H1 (cell line): Measurements from ENCODE around the gene RNPEPL1. TPM values are rescaled to one million over a fixed set of nuclear protein-coding genes. Genes with fewer than 3 reads are reported as not detected.

Source experiments
- CTCF ChIA-PET: fragments of 300-600 bp; sonication (Branson Sonifier 250); formaldehyde crosslinking; loops from one replicate; lab custom pipeline; 2021; ENCODE audit not compliant: partially characterized antibody; lab: Charles Lee
- POLR2A ChIA-PET: fragments of 300-600 bp; sonication (Branson Sonifier 250); formaldehyde crosslinking; loops from one replicate; lab custom pipeline; 2021; ENCODE audit warnings: inconsistent platforms; ENCODE audit not compliant: partially characterized antibody; lab: Charles Lee
- DNase-seq, 2 experiments: peaks; one replicate each; pipeline versions ENCODE4 v3.0.0 to v3.0.0-alpha.2; 2010 to 2022; ENCODE audit warnings: low spot score in 2 of 2, low read depth in 1 of 2, mixed read lengths in 1 of 2
- FAIRE-seq: peaks from 2 replicates; lab custom pipeline; 2011; peaks lifted over from hg19 to GRCh38; lab: Jason Lieb, UNC
- H2AFZ ChIP-seq: 2 replicates; pipeline ENCODE4 v1.8.1; 2012; ENCODE audit warnings: low read length, inconsistent platforms
- H2AK5ac ChIP-seq: 2 replicates; pipeline ENCODE4 v1.6.1; 2013; ENCODE audit warnings: low read depth, low read length
- H2BK120ac ChIP-seq: replicated peaks from 2 replicates; pipeline ENCODE3; 2013; ENCODE audit warnings: low read depth, low read length, inconsistent platforms
- H2BK12ac ChIP-seq: 2 replicates; pipeline ENCODE4 v1.6.1; 2013; ENCODE audit warnings: low read depth, low read length
- H2BK15ac ChIP-seq: 2 replicates; pipeline ENCODE4 v1.6.1; 2013; ENCODE audit warnings: low read length
- H2BK20ac ChIP-seq: 2 replicates; pipeline ENCODE4 v1.6.1; 2013; ENCODE audit warnings: low read length
- H2BK5ac ChIP-seq: 2 replicates; pipeline ENCODE4 v1.6.1; 2013; ENCODE audit warnings: low read depth, low read length
- H3K14ac ChIP-seq: 2 replicates; pipeline ENCODE4 v1.6.1; 2013; ENCODE audit warnings: inconsistent platforms; ENCODE audit not compliant: insufficient read length
- H3K18ac ChIP-seq: 2 replicates; pipeline ENCODE4 v1.6.1; 2013; ENCODE audit warnings: low read length; ENCODE audit errors: extremely low read depth
- H3K23ac ChIP-seq: 2 replicates; pipeline ENCODE4 v1.6.1; 2013; ENCODE audit warnings: inconsistent platforms; ENCODE audit not compliant: insufficient read length
- H3K23me2 ChIP-seq: 2 replicates; pipeline ENCODE4 v1.6.1; 2013; ENCODE audit warnings: low read depth, low read length
- H3K27ac ChIP-seq: 2 replicates; pipeline ENCODE4 v1.6.1; 2011; ENCODE audit warnings: low read depth, low read length, inconsistent platforms
- H3K27me3 ChIP-seq, 4 experiments: replicated peaks in 1 of 4; 1 replicate in 1 of 4; 2 replicates in 3 of 4; pipeline versions ENCODE4 v1.6.1 to v1.8.1; 2011 to 2013; ENCODE audit warnings: low read length in 3 of 4, mild to moderate bottlenecking in 3 of 4, inconsistent platforms in 2 of 4, mixed read lengths in 2 of 4, moderate library complexity in 1 of 4; ENCODE audit not compliant: control insufficient read depth in 3 of 4, insufficient read depth in 3 of 4; ENCODE audit errors: extremely low read depth in 1 of 4
- H3K36me3 ChIP-seq, 4 experiments: 2 replicates each; pipeline versions ENCODE4 v1.6.1 to v1.8.1; 2011 to 2013; ENCODE audit warnings: mild to moderate bottlenecking in 4 of 4, low read length in 3 of 4, moderate library complexity in 2 of 4, control low read depth in 1 of 4, inconsistent platforms in 1 of 4; ENCODE audit not compliant: insufficient read depth in 4 of 4, control insufficient read depth in 2 of 4
- H3K4ac ChIP-seq: replicated peaks from 2 replicates; pipeline ENCODE3; 2013; ENCODE audit warnings: low read length, low read depth, mixed read lengths, inconsistent platforms; ENCODE audit not compliant: insufficient read length
- H3K4me1 ChIP-seq, 4 experiments: replicated peaks in 1 of 4; 1 replicate in 1 of 4; 2 replicates in 3 of 4; pipeline versions ENCODE4 v1.6.1 to v1.8.1; 2011 to 2013; ENCODE audit warnings: low read length in 3 of 4, inconsistent platforms in 2 of 4, mixed read lengths in 1 of 4; ENCODE audit not compliant: insufficient read depth in 4 of 4, control insufficient read depth in 3 of 4
- H3K4me2 ChIP-seq, 2 experiments: 2 replicates each; pipeline versions ENCODE4 v1.6.1 to v1.8.1; 2011 to 2013; ENCODE audit warnings: low read depth in 2 of 2, low read length in 2 of 2, control low read depth in 1 of 2, inconsistent platforms in 1 of 2, mild to moderate bottlenecking in 1 of 2; ENCODE audit not compliant: insufficient read depth in 1 of 2
- H3K4me3 ChIP-seq, 4 experiments: fragments of 200-600, 300-600 bp in 1 of 4; sonication (generic), shearing (Covaris generic), sonication (Bioruptor Twin) in 1 of 4; 2 replicates each; pipeline versions ENCODE4 v1.5.1 to v1.8.1; 2011 to 2016; ENCODE audit warnings: low read length in 4 of 4, low read depth in 3 of 4, control low read depth in 2 of 4, inconsistent platforms in 2 of 4, mild to moderate bottlenecking in 2 of 4, mixed read lengths in 1 of 4, moderate library complexity in 1 of 4; ENCODE audit not compliant: insufficient read depth in 2 of 4; ENCODE audit errors: extremely low read depth in 1 of 4
- H3K56ac ChIP-seq: replicated peaks from 2 replicates; pipeline ENCODE3; 2013; ENCODE audit warnings: low read depth, mild to moderate bottlenecking, mixed read lengths, low read length, inconsistent platforms; ENCODE audit not compliant: insufficient read length
- H3K79me1 ChIP-seq: 2 replicates; pipeline ENCODE4 v1.6.1; 2013; ENCODE audit warnings: low read depth, low read length, control low read depth
- H3K79me2 ChIP-seq, 2 experiments: 2 replicates each; pipeline versions ENCODE4 v1.6.1 to v1.8.1; 2012 to 2013; ENCODE audit warnings: low read length in 2 of 2, mild to moderate bottlenecking in 2 of 2, inconsistent platforms in 1 of 2; ENCODE audit not compliant: insufficient read depth in 2 of 2, control insufficient read depth in 1 of 2
- H3K9ac ChIP-seq, 4 experiments: replicated peaks in 1 of 4; 1 replicate in 1 of 4; 2 replicates in 3 of 4; pipeline versions ENCODE4 v1.6.1 to v1.8.1; 2011 to 2013; ENCODE audit warnings: low read depth in 3 of 4, low read length in 3 of 4, control low read depth in 2 of 4, mild to moderate bottlenecking in 2 of 4, moderate library complexity in 2 of 4, inconsistent platforms in 1 of 4; ENCODE audit errors: extremely low read depth in 1 of 4
- H3K9me3 ChIP-seq, 2 experiments: 2 replicates each; pipeline versions ENCODE4 v1.6.1 to v1.8.1; 2012 to 2013; ENCODE audit warnings: mild to moderate bottlenecking in 2 of 2, moderate library complexity in 2 of 2, control low read depth in 1 of 2, inconsistent platforms in 1 of 2, low read depth in 1 of 2, low read length in 1 of 2, mixed read lengths in 1 of 2; ENCODE audit not compliant: insufficient read depth in 2 of 2
- H4K20me1 ChIP-seq, 2 experiments: replicated peaks in 1 of 2; 2 replicates each; pipeline versions ENCODE3 to v1.8.1; 2011 to 2013; ENCODE audit warnings: inconsistent platforms in 2 of 2, low read length in 2 of 2, mild to moderate bottlenecking in 1 of 2; ENCODE audit not compliant: insufficient read depth in 2 of 2, control insufficient read depth in 1 of 2
- H4K5ac ChIP-seq: 2 replicates; pipeline ENCODE4 v1.6.1; 2013; ENCODE audit warnings: low read length, low read depth, mixed read lengths, inconsistent platforms; ENCODE audit not compliant: insufficient read length
- H4K8ac ChIP-seq: 2 replicates; pipeline ENCODE4 v1.8.0; 2013; ENCODE audit warnings: mild to moderate bottlenecking, moderate library complexity, low read length, inconsistent platforms; ENCODE audit not compliant: insufficient read depth; ENCODE audit errors: extremely low read depth
- H4K91ac ChIP-seq: replicated peaks from 2 replicates; pipeline ENCODE3; 2013; ENCODE audit warnings: low read length, mixed read lengths, inconsistent platforms; ENCODE audit not compliant: insufficient read length
- BACH1 ChIP-seq: IDR thresholded peaks from 2 replicates; pipeline ENCODE4 v1.6.1; 2012; ENCODE audit warnings: low read length, improper control_type of control experiment
- CTCF ChIP-seq, 3 experiments: IDR thresholded peaks; 1 replicate in 2 of 3; 2 replicates in 1 of 3; pipeline versions ENCODE4 v1.5.1 to v1.6.1; 2011; ENCODE audit warnings: low read length in 3 of 3, mild to moderate bottlenecking in 3 of 3, inconsistent platforms in 2 of 3, low read depth in 1 of 3, moderate library complexity in 1 of 3; ENCODE audit not compliant: insufficient read depth in 1 of 3; ENCODE audit errors: control extremely low read depth in 1 of 3
- FOSL1 ChIP-seq: IDR thresholded peaks from 2 replicates; pipeline ENCODE4 v1.6.1; 2011; ENCODE audit warnings: mild to moderate bottlenecking, low read depth, low read length, moderate library complexity; ENCODE audit not compliant: insufficient read depth
- JUND ChIP-seq: IDR thresholded peaks from 2 replicates; pipeline ENCODE4 v1.6.1; 2011; ENCODE audit warnings: mild to moderate bottlenecking, improper control_type of control experiment, low read length
- MAX ChIP-seq: IDR thresholded peaks from 2 replicates; pipeline ENCODE4 v1.6.1; 2012; ENCODE audit warnings: inconsistent platforms
- PHF8 ChIP-seq: fragments of 200-600 bp; sonication (generic); conservative IDR thresholded peaks from 2 replicates; pipeline ENCODE4 v1.7.1; 2012; ENCODE audit warnings: low read depth, mild to moderate bottlenecking, inconsistent platforms, low read length, moderate library complexity
- RBBP5 ChIP-seq: IDR thresholded peaks from 2 replicates; pipeline ENCODE4 v1.7.1; 2012; ENCODE audit warnings: low read depth, mild to moderate bottlenecking, inconsistent platforms, low read length, moderate library complexity, borderline replicate concordance
- RXRA ChIP-seq: IDR thresholded peaks from 2 replicates; pipeline ENCODE4 v1.6.1; 2011; ENCODE audit warnings: low read depth, mild to moderate bottlenecking, low read length, moderate library complexity; ENCODE audit not compliant: insufficient read depth
- SAP30 ChIP-seq: fragments of 300-600 bp; sonication (generic); IDR thresholded peaks from 2 replicates; pipeline ENCODE4 v1.7.1; 2012; ENCODE audit warnings: low read length, moderate library complexity, mild to moderate bottlenecking, inconsistent platforms; ENCODE audit not compliant: insufficient read depth, insufficient replicate concordance
- SIRT6 ChIP-seq: IDR thresholded peaks from one replicate; pipeline ENCODE4 v1.7.1; 2012; ENCODE audit warnings: low read length, inconsistent platforms
- TEAD4 ChIP-seq: IDR thresholded peaks from 2 replicates; pipeline ENCODE4 v1.6.1; 2012; ENCODE audit warnings: low read depth, low read length, inconsistent platforms, mixed read lengths
- WGBS, 2 experiments: shearing (Covaris generic) in 1 of 2; methylation state at CpG; one replicate each; pipeline versions ENCODE4 v1.1.6 to v1.1.7; 2013 to 2015; ENCODE audit warnings: low lambda C conversion rate in 2 of 2, mixed read lengths in 2 of 2, inconsistent platforms in 1 of 2, low coverage in 1 of 2, missing lambda C conversion rate in 1 of 2; ENCODE audit not compliant: insufficient replicate concordance in 2 of 2, insufficient coverage in 1 of 2, insufficient read length in 1 of 2; ENCODE audit errors: extremely low coverage in 1 of 2, missing lambda C conversion rate in 1 of 2; 5-methylcytosine and 5-hydroxymethylcytosine counted together
- polyA plus RNA-seq, 7 experiments: library from polyadenylated mRNA; depleted of rRNA in 3 of 7; stranded (reverse) in 5 of 7; unstranded in 2 of 7; fragments of >200 nt in 5 of 7; fragments of 200-250 nt in 2 of 7; gene quantifications; 1 replicate in 5 of 7; 2 replicates in 1 of 7; 4 replicates in 1 of 7; pipeline versions ENCODE4 v1.2.1 to v1.2.3, GENCODE V29; 2011 to 2013; ENCODE audit warnings: missing spikeins in 2 of 7, mixed read lengths in 2 of 7
- total RNA-seq: library from RNA; stranded (reverse); fragmentation: NEBNext Ultra II Directional; extraction: Animal tissue kit (Norgen Biotek cat#: 25700); gene quantifications from 2 replicates; pipeline ENCODE4 v1.2.1, GENCODE V29; 2021

Gene RNPEPL1
- total and polyA plus RNA-seq, 2 of the 8 experiments (the other 6 are each of a cell fraction or from before 2014, with no cell fraction given): 9.0 to 11.3 TPM

GRCh38 chr2:240591784-240592183, 23.5 kb downstream of the RNPEPL1 start:
- Histone ChIP-seq H3K4ac (no peak overlapping the region), H4K5ac (no peak overlapping the region), H2BK12ac (no peak overlapping the region), H3K18ac (no peak overlapping the region), H3K27ac (no peak overlapping the region), H3K4me1 (peaks cover 0 to 8% (median 7%) of the 10 kb centered on the region in 4 experiments; a peak in 5 of 7 replicates), H3K4me3 (no peak overlapping the region), H3K79me1 (peaks cover 17% of the 10 kb centered on the region), H4K91ac (no peak overlapping the region), H4K20me1 (peaks cover 3 to 33% of the 10 kb centered on the region in 2 experiments), H3K27me3 (no peaks in the 10 kb centered on the region), H2BK120ac (no peak overlapping the region), H3K9me3 (no peaks in the 10 kb centered on the region), H4K8ac (no peak overlapping the region), H3K9ac (no peak overlapping the region), H3K79me2 (peaks cover 4 to 29% of the 10 kb centered on the region in 2 experiments; a peak in 3 of 4 replicates), H3K4me2 (no peak overlapping the region), H3K56ac (no peak overlapping the region), H2AK5ac (no peak overlapping the region), H3K23ac (no peak overlapping the region), H3K36me3 (peaks cover 0 to 8% (median 7%) of the 10 kb centered on the region in 4 experiments; a peak in 4 of 8 replicates), H2BK15ac (no peak overlapping the region), H2BK20ac (no peak overlapping the region), H2AFZ (no peak overlapping the region), H3K14ac (no peak overlapping the region), H2BK5ac (no peak overlapping the region), H3K23me2 (peaks cover 7% of the 10 kb centered on the region; the same call in 1 of the 2 replicates)
- WGBS, 2 experiments: 97% methylated on average over 13 of the region's 13 CpGs; no CpG with 5 or more reads in 1 of the 2 experiments
- ChIA-PET POLR2A (no interaction called here), CTCF (no interaction called here)
- FAIRE-seq (no peak), DNase-seq (no peak)
- no peak for TF ChIP-seq FOSL1
- TF ChIP-seq SIRT6: no peak
- no peak for TF ChIP-seq JUND
- TF ChIP-seq PHF8: no peak
- no peak for TF ChIP-seq RBBP5
- TF ChIP-seq TEAD4: no peak
- TF ChIP-seq CTCF (IDR thresholded peaks at IDR 0.05; ENCODE audit: control extremely low read depth in 1 of 3, insufficient read depth in 1 of 3, low read depth in 1 of 3, low read length in 3 of 3): no peak
- no peak for TF ChIP-seq SAP30
- no peak for TF ChIP-seq RXRA
- TF ChIP-seq MAX: no peak
- no peak for TF ChIP-seq BACH1
